ENCODE measurements around the gene MAP2K1.
"Not testable (repeated sequence)": the region's sequence is repeated elsewhere in the genome, so short reads cannot be mapped to it uniquely, and the experiment has no call there.

Gene MAP2K1

DNA sequence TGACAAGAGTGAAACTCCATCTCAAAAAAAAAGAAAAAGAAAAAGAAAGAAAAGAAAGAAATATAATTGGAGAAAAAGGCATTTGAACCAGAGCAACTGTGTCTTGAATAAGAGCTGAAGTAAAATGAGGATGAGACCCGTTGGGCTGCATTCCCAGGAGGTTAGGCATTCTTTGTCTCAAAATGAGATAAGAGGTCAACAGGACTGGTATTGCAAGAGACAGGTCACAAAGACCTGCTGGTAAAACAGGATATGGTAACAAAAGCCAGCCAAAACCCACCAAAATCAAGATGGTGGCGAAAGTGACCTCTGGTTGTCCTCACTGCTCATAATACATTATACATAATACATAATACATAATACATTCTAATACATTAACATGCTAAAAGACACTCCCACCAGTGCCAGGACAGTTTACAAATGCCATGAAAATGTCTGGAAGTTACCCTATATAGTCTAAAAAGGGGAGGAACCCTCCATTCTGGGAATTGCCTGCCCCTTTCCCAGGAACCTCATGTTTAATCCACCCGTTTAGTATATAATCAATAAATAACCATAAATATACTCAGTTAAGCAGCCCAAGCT, 21.7 kb upstream of the MAP2K1 start:
- H3K4me3 ChIP-seq (ENCODE audit: low read length) = no peak overlapping the region
- DNase-seq (ENCODE audit: low read depth) = peak; percentile 36
- TF ChIP-seq, protein P1, sequence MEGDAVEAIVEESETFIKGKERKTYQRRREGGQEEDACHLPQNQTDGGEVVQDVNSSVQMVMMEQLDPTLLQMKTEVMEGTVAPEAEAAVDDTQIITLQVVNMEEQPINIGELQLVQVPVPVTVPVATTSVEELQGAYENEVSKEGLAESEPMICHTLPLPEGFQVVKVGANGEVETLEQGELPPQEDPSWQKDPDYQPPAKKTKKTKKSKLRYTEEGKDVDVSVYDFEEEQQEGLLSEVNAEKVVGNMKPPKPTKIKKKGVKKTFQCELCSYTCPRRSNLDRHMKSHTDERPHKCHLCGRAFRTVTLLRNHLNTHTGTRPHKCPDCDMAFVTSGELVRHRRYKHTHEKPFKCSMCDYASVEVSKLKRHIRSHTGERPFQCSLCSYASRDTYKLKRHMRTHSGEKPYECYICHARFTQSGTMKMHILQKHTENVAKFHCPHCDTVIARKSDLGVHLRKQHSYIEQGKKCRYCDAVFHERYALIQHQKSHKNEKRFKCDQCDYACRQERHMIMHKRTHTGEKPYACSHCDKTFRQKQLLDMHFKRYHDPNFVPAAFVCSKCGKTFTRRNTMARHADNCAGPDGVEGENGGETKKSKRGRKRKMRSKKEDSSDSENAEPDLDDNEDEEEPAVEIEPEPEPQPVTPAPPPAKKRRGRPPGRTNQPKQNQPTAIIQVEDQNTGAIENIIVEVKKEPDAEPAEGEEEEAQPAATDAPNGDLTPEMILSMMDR (IDR thresholded peaks at IDR 0.05; ENCODE audit: insufficient read depth, low read depth, low read length, missing control alignments) = no peak

DNA sequence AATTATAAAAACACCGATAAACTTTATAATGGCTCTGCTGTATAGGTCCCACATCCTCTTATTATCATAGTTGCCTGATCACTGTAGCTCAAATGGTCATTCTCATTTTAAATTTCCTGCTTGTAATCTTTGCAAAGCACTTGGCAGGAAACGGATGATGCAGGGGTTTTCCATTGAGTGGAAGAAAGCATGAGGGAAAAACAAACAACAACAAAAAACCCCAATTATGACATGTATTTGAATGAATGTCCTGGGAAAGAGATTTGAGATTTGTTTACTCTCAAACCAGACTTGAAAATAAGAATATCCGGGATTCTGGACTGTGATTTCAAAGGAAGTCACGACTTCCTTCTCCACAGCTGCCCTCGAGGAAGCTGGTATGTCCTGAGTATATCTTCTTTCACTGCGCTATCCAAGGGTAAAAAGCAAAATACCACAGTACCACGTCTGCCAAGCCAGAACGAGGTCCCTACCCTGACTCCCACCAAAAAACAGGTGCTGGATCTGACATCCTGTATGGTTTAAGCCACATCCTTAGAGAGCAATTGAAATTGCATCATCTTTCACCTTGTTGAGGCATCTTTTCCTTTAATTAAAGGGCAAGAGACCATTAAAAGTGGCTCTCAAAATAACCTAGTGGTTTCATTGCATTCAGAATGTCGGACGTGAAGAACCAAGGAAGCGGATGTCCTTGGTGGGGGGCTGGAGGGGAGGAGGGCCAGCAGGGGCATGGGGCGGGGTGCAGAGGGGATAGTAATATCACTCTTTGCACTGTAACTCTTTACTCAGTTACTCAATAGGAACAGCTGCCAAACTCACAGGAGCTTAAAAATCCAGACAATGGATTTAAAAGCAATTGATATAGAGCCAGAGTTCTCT, 16.7 kb upstream of the MAP2K1 start:
- peak overlapping the region; percentile 41 for H3K4me3 ChIP-seq (ENCODE audit: low read length)
- TF ChIP-seq, protein P1 (IDR thresholded peaks at IDR 0.05; ENCODE audit: insufficient read depth, low read depth, low read length, missing control alignments) = no peak
- DNase-seq (ENCODE audit: low read depth) = peak; percentile 35

DNA sequence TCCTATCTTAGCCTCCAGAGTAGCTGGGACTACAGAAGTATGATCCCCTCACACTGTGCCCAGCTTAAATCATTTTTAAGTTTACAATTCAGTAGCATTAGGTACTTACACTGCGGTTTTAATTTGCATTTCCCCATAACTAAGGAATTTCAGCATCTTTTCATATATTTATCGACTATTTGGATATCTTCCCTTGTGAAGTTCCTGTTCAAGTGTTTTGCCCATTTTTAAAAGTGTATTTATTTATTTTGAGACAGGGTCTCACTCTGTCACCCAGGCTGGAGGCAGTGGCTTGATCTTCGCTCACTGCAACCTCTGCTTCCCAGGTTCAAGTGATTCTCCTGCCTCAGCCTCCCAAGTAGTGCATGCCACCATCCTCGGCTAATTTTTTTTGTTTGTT, 12.5 kb upstream of the MAP2K1 start:
- H3K4me3 ChIP-seq (ENCODE audit: low read length) = no peak overlapping the region
- TF ChIP-seq, protein P1 (IDR thresholded peaks at IDR 0.05; ENCODE audit: insufficient read depth, low read depth, low read length, missing control alignments) = no peak

DNA sequence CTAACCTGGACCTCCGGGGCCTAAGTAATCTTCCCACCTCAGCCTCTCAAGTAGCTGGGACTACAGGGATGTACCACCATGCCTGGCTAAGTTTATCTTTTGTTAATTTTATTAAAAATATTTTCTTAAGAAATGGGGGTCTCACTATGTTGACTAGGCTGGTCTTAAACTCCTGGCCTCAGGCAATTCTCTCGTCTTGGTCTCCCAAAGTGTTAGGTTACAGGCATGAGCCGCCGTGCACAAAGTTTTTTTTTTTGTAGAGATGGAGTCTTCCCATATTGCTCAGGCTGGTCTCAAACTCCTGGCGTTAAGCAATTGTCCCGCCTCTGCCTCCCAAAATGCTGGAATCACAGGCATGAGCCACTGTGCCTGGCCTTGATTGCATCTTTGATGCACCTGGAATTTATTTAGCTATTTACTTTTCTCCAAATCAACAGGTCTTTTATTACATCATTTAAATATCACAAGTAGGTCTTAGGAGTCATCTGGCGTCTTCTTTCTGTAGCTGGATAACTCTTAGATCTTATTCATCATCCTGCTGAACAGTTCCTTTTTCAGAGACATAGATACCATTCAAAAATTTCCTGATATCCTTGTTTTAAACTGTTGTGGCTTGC, 7.8 kb upstream of the MAP2K1 start:
- H3K4me3 ChIP-seq (ENCODE audit: low read length) = no peak overlapping the region
- no peak for DNase-seq (ENCODE audit: low read depth)
- TF ChIP-seq, protein P1 (IDR thresholded peaks at IDR 0.05; ENCODE audit: insufficient read depth, low read depth, low read length, missing control alignments) = no peak

More for the DNA sequence above, 12.5 kb upstream of the MAP2K1 start:
- DNase-seq (ENCODE audit: low read depth) = no peak

DNA sequence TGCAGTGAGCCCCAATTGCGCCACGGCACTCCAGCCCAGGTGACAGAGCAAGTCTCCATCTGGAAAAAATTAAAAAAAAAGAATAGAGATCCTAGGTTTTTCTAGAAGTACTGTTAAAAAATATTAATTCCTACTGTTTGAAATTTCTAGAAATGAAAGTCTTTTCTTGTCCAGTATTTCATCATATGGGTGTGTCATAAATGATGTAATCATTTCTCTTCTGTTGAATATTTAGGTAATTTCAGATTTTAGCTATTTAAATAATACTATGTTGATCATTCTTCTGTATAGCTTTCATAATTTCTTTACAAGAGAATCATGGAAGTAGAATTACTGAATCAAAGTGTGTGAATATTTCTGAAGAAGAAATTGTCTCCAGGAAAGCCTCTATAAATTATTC, 5.3 kb upstream of the MAP2K1 start:
- not testable (repeated sequence) for DNase-seq (ENCODE audit: low read depth); H3K4me3 ChIP-seq (ENCODE audit: low read length)

DNA sequence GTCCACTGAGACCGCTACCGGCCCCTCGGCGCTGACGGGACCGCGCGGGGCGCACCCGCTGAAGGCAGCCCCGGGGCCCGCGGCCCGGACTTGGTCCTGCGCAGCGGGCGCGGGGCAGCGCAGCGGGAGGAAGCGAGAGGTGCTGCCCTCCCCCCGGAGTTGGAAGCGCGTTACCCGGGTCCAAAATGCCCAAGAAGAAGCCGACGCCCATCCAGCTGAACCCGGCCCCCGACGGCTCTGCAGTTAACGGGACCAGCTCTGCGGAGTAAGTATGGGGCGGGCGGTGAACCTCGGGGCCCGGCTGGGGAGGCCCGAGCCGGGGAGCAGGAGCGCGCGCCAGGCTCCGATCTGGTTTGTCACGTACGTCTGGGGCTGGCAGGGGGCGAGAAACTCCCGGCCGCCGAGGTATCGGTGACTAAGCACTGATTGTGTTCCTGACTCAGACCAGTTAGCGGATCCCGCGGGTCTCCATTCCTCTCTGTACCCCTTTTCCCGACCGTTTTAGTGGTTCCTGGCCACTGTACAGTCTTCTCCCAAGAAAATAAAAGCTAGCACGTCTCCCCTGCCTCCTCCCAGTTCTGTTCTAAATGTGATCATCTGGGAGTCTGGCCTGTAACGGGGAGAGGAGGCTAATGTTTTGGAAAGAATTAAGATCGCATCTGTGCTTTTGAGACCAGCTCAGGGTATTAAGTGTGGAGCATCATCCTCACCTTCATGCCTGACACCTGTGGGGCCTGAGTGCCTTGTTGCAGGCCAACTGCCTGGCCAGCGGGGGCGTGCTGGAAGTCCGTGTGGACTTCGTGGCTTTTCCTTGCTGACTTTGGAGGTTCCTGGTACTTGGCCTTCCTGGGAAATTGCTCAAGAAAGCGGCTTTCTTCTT, 691 bp downstream of the MAP2K1 start:
- TF ChIP-seq, protein P1 (IDR thresholded peaks at IDR 0.05; ENCODE audit: insufficient read depth, low read depth, low read length, missing control alignments) = peak; percentile 34
- H3K4me3 ChIP-seq (ENCODE audit: low read length) = peak overlapping the region; percentile 81
- DNase-seq (ENCODE audit: low read depth) = peak; percentile 86

DNA sequence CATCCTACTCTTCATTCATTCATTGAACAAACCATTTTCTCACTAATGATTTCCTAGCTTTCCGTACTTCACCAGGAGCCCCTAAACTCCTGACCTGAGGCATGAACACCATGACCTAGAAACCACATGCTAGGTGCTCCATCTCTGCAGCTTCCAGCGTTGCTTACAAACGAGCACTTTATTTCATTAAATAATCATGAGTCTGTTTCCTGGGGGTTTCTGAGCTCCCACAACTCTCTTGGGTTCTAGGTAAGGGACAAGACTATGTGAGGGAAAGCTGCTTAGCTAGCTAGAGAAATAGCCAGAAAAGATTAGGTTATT, 1.3 kb downstream of the MAP2K1 start:
- TF ChIP-seq, protein P1 (IDR thresholded peaks at IDR 0.05; ENCODE audit: insufficient read depth, low read depth, low read length, missing control alignments) = no peak
- H3K4me3 ChIP-seq (ENCODE audit: low read length) = peak overlapping the region; percentile 81
- DNase-seq (ENCODE audit: low read depth) = no peak

All from epithelial cell of esophagus (primary cell).